Hindlimb muscle (tissue), 1 donor: ENCODE measurements around the gene ACTR2. TPM values are rescaled to one million over a fixed set of nuclear protein-coding genes. Genes with fewer than 3 reads are reported as not detected.
"Not testable (repeated sequence)": the region's sequence is repeated elsewhere in the genome, so short reads cannot be mapped to it uniquely, and the experiment has no call there.

ENCODE experiments used
- DNase-seq: peaks from one replicate; pipeline ENCODE4 v3.0.0-alpha.2; 2013
- polyA plus RNA-seq: library from polyadenylated mRNA; unstranded; fragments of 120-200 nt; gene quantifications from one replicate; pipeline ENCODE4 v1.2.1, GENCODE V29; 2013; ENCODE audit not compliant: insufficient read length

The ACTR2 gene
- polyA plus RNA-seq, 1 donor = 110 TPM

DNA sequence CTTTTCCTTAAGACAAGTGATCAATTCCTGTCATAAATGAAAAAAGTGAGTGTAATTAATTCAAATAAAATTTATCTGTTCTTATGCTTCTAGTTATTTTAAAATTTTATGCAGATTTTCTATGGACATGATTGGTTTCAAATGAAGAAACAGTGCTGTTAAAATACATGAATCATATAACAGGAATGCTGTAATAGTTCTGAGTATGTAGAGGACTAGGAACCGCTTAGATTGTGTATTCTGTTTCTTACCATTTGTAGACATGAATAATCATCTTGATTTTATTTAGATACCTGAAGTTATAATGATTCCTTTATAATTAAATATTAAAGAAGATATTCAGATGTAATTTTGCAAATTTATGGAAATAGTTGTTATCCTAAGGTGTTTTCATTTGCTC is 3.5 kb downstream of the ACTR2 start:
- no peak for DNase-seq

GRCh38 chr2:65231892-65232477 is 4.4 kb downstream of the ACTR2 start:
- DNase-seq = no peak

DNA sequence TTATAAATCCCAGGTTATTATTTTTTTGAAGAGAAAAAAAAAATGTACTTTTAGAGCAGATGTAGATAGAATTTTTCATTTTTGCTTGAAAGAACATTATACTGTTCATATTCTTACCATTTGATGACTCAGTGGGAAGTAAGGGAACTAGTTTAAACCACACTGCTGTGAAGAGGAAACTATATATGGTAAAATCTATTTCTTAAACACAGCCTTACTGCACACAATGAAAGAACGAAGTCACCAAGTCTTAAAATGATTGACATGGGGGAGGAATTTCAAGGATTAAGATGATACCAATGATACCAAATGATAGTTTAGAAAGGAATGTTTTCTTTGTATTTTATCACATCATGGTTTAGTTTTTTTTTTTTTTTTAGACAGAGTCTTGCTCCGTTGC is 5.0 kb downstream of the ACTR2 start:
- DNase-seq = no peak

- DNase-seq = no peak
These were observed 13.0 kb downstream of the ACTR2 start for GRCh38 chr2:65240657-65241056.

- not testable (repeated sequence) for DNase-seq
These were observed 16.8 kb downstream of the ACTR2 start for GRCh38 chr2:65244452-65244851.

GRCh38 chr2:65252640-65253039 is 25.0 kb downstream of the ACTR2 start:
- DNase-seq = no peak

- no peak for DNase-seq
These were observed 27.7 kb downstream of the ACTR2 start for GRCh38 chr2:65255356-65255755.

DNA sequence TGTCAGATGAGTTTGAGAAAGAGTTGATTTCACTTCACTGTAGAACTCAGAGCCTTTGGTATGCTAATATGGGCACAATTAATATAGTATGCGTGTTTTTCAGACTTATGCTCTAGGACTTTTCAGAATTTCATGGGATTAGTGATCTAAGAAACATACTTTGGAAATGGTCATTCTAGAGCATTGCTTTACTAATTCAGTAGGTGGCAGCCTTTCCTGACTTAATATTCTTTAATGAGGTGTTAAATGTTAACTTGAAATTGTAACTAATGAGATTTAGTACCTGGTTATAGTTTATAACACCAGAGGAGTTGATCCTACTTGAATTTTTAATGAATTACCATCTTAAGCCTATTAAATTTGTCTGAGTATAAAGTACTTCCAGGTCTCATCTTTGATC is 28.4 kb downstream of the ACTR2 start:
- DNase-seq = no peak

DNA sequence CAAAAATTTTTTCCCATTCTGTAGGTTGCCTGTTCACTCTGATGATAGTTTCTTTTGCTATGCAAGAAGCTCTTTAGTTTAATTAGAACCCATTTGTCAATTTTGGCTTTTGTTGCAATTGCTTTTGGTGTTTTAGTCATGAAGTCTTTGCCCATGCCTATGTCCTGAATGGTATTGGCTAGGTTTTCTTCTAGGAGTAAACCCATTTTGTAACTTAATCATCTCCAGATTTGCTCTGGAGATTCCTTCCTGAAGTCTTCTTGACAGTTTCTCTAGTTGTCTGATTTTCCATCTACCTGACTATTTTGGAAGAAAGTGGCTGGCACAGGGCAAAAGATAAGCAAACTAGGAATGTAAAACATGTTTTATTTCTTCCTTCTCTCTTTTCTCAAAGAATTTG is 30.2 kb downstream of the ACTR2 start:
- not testable (repeated sequence) for DNase-seq

- DNase-seq = no peak
These were observed 34.0 kb downstream of the ACTR2 start for GRCh38 chr2:65261676-65262075.

- DNase-seq = no peak
These were observed 35.6 kb downstream of the ACTR2 start for GRCh38 chr2:65263262-65263661.

DNA sequence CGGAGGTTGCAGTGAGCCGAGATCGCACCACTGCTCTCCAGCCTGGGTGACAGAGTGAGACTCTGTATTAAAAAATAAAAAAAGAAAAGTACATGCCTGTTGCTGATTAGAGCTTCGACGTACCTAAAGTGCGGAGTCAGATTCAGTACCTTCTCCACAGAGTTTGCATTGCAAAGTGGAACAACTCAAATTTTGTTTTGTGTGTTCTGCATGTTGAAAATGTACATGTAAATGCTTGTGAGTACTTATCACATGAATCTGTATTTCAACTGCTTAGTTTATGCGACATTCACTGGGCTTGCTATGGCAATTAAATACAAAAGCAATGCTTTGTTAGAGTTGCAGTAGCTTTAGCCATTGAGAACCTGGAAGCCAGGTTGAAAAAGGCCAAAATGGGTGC is 36.4 kb downstream of the ACTR2 start:
- DNase-seq = no peak

- DNase-seq = peak; percentile 77
These were observed 37.4 kb downstream of the ACTR2 start for GRCh38 chr2:65264821-65265670.

DNA sequence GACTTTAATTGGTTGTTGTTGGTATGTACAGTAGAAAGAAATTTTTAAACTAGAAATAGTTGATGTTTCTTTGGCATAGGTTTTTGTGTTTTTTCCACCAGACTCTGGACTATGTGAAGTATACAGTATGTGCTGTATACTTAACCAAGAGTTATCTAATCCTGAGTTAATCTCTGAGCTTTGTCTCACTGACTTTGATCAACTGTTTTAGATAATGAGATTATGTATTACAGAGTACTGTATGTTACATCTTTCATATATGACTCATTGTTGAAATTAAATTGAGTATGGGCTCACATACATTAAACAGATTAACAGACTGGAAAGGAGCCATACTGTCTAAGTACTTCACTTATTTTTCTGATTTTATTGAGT is 38.0 kb downstream of the ACTR2 start:
- no peak for DNase-seq

DNA sequence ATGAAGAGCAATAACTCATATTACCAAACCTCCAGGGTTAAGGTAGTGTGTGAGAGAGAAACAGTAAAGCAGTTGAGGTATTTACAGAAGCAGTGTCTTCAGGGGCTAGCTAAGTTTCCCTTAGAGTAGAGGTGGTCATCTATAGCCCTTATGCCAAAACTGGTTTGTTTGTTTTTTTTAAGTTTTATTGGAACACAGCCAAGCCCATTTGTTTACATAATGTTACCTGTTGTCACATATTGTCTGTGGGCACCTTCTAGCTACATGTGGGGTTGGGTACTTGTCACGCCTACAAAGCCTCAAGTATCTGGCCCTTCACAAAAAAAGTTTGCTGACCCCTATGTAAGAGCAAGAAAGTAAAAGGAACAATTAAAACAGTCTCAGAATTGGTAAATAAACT is 39.4 kb downstream of the ACTR2 start:
- no peak for DNase-seq

DNA sequence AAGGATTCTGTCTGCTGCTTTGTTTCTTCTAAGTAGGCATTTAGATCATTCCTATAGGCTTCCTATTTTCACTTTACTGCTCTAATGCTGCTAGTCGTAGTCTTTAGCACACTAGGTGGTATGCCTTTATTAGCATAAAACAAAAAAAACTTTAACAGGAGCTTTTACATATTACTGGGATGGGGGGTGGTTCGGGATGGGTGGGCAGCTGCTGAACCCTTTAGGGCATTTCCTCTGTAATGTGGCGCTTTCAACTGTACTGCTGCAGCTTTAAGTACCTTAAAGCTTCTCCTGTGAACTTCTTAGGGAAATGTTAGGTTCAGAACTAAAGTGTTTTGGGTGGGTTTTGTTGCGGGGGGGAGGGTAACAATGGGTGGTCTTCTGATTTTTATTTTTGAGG is 41.3 kb downstream of the ACTR2 start:
- DNase-seq = no peak

DNA sequence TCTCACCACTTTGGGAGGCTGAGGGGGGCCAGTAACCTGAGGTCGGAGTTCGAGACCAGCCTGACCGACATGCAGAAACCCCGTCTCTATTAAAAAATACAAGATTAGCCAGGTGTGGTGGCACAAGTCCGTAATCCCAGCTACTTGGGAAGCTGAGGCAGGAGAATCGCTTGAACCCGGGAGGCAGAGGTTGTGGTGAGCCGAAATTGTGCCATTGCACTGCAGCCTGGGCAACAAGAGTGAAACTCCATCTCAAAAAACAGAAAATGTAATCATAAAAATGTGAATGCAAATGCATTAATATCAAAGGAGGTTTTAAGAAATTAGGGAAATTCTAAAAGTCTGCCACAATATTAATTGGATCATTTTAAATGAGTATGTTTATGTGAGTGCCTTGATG is 45.7 kb downstream of the ACTR2 start:
- DNase-seq = no peak

- no peak for DNase-seq
These were observed 47.7 kb downstream of the ACTR2 start for GRCh38 chr2:65275141-65275915.

- DNase-seq = no peak
These were observed 49.0 kb downstream of the ACTR2 start for GRCh38 chr2:65276609-65277008.

GRCh38 chr2:65277118-65277517 is 49.5 kb downstream of the ACTR2 start:
- DNase-seq = no peak

DNA sequence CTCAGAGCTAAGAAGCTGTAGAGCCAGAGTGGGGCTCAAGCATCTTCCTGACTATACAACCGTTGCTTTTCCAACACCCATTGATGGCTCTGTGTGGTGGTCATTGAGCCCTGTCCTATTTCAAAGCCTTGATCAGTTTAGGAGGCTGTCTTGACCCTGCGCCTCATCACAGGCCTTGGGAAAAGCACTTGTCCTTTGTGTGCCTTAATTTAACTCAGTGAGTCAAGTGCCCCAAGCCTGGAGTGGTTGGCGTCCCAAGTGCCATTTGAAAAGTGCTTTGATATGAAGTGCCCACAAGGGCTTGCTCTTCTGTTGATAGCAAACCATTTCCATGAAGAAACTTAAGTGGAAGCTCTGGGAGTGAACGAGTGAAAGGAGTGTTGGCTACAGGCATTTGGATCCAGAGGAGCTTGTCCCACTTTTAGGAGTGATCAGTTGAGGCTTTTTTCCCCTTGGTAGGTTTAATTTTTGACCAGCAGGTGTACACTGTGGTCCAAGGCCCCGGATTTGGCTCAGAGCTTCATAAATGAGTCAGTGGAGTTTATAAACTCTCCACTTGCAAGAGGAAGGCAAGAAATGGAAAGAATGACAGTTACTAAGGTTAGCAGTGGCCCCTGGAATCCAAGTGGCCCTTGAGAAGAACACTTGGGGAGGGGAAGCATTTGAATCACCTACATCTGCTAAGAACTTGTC is 50.3 kb downstream of the ACTR2 start:
- DNase-seq = no peak

DNA sequence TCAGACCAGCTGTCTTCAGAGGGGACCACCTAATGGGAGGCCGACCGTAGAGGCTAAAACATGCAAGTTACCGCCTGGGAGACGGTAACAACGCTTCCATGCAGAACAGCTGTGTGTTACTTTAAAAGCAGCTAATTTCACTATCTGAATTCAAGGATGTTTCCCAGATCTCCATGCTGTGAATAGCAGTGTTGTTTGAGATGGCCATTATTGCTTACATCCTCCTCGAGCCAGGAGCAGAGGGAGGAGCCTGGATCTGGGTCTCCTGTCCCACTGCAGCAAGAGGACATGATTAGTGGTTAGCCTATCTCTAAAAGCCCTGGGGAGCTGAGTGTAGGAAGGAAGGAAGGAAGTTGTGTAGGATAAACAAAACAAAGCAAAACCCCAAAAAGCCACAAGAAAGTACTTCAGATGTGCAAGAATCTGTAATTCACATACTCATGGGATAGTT is 50.9 kb downstream of the ACTR2 start:
- no peak for DNase-seq

DNA sequence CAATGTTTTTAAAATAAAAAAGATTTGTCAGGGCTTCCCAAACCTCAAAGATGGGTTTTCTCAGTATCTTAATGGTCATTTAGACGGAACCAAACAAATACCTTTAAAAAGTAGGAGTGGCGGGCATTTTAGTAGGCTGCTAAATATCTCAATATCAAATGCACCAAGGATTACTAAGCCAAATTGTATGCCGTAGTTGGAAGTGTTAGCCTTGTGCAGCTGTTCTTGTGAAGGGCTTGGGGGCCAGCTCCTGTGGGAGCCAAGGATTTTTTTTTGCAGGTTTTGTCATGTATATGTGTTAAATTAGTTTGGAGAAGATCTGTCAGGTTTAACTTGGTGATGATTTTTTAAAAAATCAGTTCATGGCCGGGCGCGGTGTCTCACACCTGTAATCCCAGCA is 52.1 kb downstream of the ACTR2 start:
- no peak for DNase-seq
